ENCODE measurements around the gene ESRRA.

Gene ESRRA

DNA sequence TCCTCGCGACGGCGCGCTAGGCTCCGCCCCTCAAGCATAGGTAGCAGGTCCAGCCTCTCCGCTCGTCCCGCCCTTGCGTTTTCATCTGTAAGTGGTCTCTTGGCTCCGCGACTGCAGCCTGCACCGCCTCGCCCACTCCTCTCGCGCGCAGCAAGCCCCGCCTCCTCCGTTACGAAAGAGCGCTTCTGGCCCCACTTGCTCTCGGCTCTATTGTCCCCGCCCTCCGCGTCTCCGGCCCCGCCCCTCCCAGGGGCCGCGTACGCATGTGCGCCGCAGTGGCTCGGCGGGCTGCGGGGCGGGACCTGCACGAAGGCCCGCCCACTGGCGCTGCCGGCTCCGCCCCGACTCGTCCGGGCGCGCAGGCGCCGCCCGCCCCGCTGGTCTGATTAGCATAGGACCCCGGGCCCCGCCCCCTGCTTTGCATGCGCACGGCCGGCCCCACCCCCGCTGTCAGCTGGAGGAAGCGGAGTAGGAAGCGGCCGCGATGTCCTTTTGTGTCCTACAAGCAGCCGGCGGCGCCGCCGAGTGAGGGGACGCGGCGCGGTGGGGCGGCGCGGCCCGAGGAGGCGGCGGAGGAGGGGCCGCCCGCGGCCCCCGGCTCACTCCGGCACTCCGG lies at the start of gene ESRRA:
TSS of gene ESRRA (plus strand) at position 450 of the 616 bp plus-strand sequence. CDS start 1,656 bp downstream, outside the sequence.
- peak; percentile 99 to 100 for DNase-seq (ENCODE audit: low read depth in 1 of 2, low spot score in 1 of 2)

DNA sequence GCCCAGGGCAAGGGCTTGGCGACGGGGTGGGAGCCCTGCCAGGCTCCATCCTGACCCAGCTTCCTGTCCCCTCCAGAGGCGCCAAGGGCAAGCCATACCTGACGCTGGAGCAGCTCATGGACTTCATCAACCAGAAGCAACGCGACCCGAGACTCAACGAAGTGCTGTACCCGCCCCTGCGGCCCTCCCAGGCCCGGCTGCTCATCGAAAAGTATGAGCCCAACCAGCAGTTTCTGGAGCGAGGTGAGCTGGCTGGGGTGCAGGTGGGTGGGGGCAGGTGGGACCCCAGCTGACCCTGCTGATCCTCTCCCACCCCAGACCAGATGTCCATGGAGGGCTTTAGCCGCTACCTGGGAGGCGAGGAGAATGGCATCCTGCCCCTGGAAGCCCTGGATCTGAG lies 49.0 kb upstream of the ESRRA start:
- no peak for DNase-seq (ENCODE audit: low read depth in 1 of 2, low spot score in 1 of 2)

DNA sequence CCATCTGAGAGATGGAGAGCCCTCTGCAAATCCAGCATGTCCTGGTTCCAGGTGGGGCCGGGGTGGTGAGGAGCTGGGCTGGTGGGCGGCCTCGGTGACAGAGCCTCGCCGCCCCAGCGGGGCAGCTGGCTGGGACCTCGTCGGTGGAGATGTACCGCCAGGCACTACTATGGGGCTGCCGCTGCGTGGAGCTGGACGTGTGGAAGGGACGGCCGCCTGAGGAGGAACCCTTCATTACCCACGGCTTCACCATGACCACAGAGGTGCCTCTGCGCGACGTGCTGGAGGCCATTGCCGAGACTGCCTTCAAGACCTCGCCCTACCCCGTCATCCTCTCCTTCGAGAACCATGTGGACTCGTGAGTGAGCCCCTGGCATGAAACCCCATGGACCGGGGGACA lies 47.0 kb upstream of the ESRRA start:
- no peak for DNase-seq (ENCODE audit: low read depth in 1 of 2, low spot score in 1 of 2)

DNA sequence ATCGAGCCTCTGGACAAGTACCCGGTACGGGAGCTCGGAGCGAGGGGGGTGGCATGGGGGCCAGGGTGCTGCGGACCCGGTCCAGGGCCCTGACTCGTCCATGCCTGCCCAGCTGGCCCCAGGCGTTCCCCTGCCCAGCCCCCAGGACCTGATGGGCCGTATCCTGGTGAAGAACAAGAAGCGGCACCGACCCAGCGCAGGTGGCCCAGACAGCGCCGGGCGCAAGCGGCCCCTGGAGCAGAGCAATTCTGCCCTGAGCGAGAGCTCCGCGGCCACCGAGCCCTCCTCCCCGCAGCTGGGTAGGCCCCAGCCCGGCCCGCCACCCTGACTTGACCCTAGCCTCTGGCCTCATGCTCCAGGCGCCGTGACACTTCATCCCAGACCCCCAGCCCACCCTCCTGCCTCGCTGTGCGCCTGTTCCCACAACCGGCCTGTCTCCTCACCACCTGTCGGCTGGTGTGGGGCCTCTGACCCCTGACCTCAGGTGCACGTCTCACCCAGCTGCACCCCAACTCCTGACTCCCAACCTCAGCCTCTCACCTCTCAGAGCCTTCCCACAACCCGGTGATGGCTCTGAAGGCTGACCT lies 46.3 kb upstream of the ESRRA start:
- no peak for DNase-seq (ENCODE audit: low read depth in 1 of 2, low spot score in 1 of 2)

DNA sequence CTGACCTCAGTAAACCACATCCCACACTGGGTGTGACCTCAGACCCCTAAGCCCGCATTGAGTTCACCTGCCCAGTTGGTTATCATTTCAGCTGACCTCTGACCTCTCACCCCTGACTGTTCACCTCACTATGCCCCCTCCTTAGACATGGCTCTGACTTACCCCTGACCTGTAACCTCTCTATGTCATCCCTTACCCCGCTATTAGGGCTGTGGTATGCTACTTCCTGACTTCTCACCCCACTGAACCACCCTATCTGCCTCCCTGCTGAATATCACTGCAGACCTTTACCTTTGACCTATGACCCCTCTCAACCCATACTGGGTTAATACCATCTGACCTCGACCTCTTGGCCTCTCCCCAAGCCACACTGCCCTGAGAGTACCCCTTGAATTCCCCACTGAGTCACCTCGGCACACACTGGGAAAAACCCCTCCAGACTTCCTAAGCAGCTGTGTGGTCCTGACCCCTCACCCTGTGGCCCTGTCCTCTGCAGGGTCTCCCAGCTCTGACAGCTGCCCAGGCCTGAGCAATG lies 45.7 kb upstream of the ESRRA start:
- no peak for DNase-seq (ENCODE audit: low read depth in 1 of 2, low spot score in 1 of 2)

DNA sequence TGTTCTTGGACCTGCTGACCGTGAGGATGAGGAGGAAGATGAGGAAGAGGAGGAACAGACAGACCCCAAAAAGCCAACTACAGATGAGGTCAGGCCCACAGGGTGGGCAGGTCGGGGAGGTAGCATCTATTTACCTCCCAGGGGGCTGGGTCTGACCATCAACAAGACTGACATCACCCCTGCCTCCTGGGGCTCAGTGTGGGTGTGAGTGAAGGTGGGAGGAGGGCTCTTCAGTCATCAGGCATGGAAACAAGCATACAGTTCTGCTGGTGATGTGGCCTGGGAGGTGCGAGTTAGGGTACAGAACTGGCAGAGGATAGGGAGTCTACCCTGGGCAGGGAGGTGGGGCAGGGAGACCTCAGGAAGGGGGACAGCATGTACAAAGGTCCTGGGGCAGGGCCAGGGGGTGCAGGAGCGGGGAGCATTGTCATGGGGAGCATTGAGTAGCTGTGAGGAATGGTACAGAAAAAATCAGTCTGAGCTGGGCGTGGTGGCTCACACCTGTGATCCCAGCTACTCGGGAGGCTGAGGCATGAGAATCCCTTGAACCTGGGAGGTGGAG lies 45.1 kb upstream of the ESRRA start:
- no peak for DNase-seq (ENCODE audit: low read depth in 1 of 2, low spot score in 1 of 2)

DNA sequence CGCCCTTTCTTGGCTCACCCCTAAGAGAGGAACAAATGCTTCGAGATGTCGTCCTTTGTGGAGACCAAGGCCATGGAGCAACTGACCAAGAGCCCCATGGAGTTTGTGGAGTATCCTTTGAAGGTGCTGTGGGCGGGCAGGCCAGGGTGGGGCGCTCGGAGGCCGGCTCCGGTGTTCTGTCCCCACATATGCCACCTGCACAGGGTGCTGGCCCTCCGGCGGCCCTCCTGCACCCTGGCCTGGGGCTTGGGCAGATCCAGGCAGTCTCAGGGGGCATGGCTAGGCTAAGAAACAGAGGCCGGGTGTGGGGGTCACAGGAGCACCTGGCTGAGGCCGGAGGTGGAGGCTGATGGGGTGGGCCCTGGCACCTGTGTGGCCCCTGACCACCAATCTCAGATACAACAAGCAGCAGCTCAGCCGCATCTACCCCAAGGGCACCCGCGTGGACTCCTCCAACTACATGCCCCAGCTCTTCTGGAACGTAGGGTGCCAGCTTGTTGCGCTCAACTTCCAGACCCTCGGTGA lies 43.7 kb upstream of the ESRRA start:
- no peak for DNase-seq (ENCODE audit: low read depth in 1 of 2, low spot score in 1 of 2)

DNA sequence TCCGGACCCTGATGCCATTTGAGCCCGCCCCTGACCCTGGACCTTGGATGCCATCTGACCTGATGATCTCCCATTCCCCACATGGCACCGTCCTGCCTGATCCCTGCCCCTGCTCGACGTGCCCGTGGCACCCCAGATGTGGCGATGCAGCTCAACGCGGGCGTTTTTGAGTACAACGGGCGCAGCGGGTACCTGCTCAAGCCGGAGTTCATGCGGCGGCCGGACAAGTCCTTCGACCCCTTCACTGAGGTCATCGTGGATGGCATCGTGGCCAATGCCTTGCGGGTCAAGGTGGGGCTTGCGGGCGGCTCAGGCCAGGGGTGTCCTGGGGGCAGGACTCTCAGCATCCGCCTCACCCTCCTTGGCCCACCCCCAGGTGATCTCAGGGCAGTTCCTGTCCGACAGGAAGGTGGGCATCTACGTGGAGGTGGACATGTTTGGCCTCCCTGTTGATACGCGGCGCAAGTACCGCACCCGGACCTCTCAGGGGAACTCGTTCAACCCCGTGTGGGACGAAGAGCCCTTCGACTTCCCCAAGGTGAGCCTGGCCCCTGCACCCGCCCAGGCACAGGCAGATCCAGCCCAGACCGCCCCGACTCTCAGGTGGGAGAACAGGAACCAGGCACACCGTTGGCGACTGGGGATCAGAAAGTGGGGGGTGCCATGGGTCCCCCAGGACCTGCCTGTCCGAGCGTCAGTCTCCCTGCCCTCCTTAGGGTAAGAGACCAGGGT lies 42.9 kb upstream of the ESRRA start:
- DNase-seq (ENCODE audit: low read depth in 1 of 2, low spot score in 1 of 2), result no peak

DNA sequence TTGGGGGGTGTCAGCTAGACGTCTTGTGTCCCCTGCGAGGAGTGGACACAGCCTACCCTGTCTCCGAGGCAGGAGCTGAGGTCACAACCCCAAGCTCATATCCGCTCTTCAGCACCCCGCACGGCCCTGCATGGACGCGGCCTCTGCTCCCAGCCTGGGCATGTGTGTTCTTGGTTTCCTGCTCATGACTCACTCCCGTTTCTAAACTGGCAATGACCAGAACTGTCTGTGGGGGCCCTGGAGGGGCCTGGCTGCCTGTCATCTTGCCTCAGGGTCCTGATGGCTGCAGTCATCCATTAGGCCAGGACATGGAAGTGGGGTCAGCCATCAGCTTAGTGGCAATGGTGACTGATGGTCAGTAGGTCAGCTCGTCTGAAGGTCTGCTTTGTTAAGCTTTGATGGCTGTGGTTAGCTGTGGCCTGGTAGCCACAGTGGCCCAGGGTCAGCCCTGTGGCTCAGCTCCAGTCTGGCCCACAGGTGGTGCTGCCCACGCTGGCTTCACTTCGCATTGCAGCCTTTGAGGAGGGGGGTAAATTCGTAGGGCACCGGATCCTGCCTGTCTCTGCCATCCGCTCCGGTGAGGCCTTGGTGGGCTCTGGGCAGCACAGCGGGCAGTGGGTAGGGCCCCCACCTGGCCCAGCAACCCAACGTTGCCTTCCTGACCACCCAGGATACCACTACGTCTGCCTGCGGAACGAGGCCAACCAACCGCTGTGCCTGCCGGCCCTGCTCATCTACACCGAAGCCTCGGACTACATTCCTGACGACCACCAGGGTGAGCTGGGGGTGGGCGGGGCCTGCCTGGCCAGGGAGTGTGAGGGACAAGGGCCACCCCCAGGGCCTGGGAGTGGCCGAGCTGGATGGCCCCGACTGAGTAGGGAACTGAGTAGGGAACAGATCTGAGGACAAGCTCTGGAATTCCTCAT lies 42.0 kb upstream of the ESRRA start:
- no peak for DNase-seq (ENCODE audit: low read depth in 1 of 2, low spot score in 1 of 2)

DNA sequence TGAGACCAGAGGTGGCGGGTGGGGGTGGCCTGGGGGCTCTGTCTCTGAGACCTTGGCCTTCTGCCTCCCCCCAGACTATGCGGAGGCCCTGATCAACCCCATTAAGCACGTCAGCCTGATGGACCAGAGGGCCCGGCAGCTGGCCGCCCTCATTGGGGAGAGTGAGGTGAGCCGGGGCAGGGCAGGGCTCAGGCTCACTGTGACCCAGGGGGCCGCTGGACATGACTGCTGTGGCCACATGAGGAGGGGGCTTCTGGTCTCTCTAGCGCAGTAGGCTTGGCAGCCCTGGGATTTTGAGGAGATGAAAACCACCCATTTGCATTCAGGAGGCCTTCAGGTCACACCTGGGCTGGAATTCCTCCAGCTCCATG lies 41.4 kb upstream of the ESRRA start:
- no peak for DNase-seq (ENCODE audit: low read depth in 1 of 2, low spot score in 1 of 2)

DNA sequence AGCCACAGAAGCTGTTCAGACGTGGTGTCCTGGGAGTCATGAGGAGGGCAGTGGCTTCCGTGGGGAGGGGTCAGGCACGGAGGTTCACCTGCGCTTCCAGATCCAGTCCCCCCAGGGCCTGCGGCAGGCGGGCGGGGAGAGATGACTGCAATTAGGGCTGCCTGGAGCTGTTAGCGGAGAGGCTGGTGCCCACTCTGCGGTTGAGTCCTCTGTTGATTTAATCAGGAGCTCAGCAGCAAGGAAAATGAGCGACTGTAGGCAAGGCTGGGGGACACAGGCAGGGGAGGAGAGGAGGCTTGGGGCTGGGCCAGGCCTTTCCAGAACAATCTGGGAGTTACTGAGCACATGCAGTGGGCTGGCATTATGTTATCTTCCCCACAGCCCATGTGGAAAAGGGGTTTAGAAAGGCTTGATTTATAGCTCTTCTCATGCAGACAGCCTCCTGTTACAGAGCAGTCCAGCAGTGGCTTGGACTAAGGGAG lies 40.9 kb upstream of the ESRRA start:
- DNase-seq (ENCODE audit: low read depth in 1 of 2, low spot score in 1 of 2), result no peak

DNA sequence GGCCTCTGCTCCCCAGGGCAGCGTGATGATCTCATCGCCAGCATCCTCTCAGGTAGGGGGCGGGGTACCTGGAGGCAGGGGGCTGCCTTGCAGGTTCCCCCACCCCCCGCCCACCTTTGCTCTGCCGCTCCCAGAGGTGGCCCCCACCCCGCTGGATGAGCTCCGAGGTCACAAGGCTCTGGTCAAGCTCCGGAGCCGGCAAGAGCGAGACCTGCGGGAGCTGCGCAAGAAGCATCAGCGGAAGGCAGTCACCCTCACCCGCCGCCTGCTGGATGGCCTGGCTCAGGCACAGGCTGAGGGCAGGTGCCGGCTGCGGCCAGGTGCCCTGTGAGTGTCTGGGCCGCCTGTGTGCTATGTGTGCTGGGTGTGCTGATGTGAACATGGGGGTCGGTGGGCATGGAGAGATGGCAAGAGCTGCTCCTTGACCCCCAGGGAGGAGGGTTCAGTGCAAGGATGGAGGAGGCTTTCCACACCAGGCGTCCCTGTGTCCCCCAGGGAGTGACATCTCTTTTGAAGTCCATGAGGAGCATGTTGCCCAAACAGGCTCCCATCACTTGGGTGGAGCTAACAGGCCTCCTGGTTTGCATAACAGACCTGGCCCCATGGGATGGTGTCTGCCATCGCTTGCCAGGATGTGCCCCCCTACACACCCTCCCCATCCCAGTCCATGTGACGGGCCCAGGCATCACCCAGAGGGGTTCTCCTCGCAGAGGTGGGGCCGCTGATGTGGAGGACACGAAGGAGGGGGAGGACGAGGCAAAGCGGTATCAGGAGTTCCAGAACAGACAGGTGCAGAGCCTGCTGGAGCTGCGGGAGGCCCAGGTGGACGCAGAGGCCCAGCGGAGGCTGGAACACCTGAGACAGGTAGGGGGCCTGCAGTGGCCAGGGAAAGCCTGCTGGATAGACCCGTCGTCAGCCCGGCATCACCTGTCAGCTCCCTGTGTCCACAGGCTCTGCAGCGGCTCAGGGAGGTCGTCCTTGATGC lies 39.9 kb upstream of the ESRRA start:
- no peak for DNase-seq (ENCODE audit: low read depth in 1 of 2, low spot score in 1 of 2)

DNA sequence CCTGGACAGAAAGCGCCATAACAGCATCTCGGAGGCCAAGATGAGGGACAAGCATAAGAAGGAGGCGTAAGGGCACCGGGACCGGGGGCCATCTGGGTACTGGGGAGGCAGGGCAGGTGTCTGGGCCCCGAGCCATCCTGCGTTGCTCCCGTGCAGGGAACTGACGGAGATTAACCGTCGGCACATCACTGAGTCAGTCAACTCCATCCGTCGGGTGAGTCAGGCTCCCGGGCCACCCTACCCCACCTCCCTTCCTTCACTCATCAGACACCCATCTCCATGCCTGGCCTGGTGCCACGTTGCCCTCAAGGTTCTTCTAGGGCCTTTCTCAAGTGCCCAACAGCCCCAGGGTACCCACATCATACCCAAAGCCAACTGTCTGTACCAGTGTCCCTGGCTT lies 39.0 kb upstream of the ESRRA start:
- DNase-seq (ENCODE audit: low read depth in 1 of 2, low spot score in 1 of 2), result no peak

DNA sequence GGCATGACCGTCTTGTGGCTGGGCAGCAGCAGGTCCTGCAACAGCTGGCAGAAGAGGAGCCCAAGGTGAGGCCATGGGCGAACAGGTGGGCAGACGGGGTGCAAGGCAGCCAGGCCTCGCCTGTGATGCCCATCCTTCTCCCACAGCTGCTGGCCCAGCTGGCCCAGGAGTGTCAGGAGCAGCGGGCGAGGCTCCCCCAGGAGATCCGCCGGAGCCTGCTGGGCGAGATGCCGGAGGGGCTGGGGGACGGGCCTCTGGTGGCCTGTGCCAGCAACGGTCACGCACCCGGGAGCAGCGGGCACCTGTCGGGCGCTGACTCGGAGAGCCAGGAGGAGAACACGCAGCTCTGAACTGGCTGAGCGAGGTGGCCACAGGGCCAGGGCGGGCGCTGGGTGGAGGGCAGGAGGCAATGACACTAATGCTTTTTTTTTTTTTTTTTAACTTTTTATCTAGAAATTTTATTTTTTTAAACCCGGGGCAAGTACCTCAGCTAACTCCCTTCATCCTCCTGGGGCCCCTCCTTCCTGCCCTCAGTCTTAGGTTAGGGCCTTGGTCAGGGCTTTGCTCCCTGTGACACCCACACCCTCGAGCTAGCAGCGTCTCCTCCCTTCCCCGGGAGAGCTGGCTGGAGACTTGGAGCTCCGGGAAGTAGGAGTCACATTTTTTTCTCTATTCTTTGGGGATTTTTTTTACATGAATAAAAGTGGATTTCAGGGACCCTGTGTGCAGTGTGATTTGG lies 37.9 kb upstream of the ESRRA start:
- no peak for DNase-seq (ENCODE audit: low read depth in 1 of 2, low spot score in 1 of 2)

DNA sequence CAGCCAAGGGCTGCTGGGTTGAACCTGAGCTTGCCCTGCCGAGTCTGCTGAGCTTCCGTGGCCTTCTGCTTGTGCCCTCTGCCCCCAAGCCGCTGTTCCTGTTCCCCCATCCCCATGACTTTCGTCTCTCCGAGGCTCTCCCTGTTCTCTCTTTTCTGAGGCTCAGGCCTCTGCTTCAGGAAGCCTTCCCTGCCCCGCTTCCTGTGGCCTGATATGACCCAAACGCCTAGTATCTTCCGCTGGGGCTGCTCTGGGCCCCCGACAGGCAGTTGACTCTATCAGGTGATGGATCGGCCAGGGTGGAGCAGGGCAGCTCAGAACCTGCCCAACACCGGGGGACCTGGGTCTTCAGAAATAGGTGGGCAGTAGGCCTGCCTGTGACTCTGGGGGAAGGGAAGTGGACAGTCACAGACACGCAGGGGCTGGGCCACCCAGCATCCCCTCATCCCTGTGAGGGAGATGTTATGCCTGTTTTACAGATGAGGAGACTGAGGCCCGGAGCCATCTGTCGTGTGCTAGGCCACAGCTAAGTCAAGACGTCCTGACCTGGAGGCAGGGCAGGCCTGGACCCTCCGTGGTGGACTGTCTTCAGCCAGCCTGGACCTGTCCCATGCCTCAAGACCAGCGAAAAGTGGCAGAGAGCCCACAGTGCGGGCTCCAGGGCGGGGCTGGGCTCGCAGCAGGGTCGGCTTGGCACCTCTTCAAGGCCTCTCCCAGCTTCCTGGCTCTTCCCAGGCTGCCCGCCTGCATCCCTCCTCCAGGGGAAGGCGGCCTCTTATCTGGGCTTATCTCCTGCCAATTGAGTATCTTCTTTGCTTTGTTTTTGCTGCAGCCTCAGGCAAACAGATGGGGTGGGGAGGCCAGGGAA lies 37.1 kb upstream of the ESRRA start:
- no peak for DNase-seq (ENCODE audit: low read depth in 1 of 2, low spot score in 1 of 2)

DNA sequence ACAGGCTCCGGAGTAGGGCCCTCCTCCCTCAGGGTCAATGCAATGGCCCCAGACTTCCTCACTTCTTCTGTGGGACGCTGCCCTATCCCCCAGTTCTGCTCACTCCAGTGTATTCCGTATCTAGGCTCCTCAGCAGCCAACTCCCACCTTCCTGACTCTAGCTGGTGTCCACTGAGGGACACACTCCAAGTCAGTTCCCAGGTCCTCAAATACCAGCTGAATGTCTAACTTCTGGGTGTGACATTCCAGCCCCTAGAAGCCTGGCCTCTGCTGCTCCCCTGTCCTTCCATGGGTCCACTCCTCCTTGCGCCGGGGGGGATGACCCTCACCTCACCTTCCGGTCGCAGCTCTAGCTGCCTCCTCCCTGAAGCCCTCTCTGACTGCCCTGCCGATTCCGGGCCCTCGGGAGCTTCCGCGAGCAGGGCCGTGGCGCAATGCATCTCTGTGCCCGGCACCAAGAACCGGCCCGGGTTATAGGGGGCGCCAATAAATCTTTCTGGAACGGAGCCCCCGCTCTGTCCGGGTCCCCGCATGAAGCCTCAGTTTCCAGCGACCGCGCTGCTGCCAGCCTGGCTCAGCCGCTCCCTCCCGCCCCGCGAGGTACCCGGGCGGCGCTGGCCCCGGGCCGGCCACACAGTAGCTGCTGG lies 36.3 kb upstream of the ESRRA start:
- DNase-seq (ENCODE audit: low read depth in 1 of 2, low spot score in 1 of 2), result no peak

DNA sequence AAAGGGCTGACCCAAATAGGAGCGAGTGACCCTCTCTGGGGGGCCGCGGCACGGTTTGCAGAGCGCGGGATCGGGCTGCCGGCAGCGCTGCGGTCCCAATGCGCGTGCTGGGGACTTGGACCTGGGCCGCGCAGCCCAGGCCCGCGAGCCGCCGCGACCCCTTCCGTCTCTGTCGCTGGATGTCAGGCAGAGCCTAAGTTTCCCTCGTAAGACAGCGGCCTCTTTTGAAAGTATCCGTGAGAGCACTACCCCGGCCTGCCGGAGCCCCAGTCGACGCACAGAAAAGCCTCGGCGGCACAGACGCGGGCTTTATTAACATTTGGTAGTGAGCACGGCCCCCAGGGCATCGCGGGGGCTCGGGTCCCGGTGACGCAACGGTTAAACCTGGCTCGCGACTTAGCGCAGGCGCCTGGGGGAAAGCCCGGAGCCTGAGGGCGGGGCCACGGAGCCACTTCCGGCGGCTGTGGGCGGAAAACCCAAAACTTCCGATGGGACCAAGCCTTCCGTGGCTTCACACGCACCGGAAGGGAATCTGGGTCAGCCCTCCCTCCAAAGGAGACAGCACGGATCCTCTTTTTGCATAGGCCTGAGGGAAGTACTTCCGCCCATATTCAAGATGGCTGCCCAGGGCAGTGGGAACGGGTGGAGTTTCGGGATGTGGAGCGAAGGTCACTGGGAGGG lies 35.6 kb upstream of the ESRRA start:
- DNase-seq (ENCODE audit: low read depth in 1 of 2, low spot score in 1 of 2), result peak; percentile 95 to 97
